WERI-Rb-1 (cell line): Measurements from ENCODE around the gene PNKD.

ENCODE experiments used
- DNase-seq: peaks from one replicate; pipeline ENCODE4 v3.0.0-alpha.2; 2020
- H3K27ac ChIP-seq: fragments of 250-450 bp; sonication (Bioruptor Pico); 2 replicates; pipeline ENCODE4 v1.5.1; 2020; ENCODE audit warnings: mild to moderate bottlenecking, moderate library complexity
- H3K27me3 ChIP-seq: fragments of 250-450 bp; sonication (Bioruptor Pico); 2 replicates; pipeline ENCODE4 v1.5.1; 2021; ENCODE audit warnings: mild to moderate bottlenecking, low read depth, moderate library complexity; ENCODE audit not compliant: insufficient read depth, severe bottlenecking
- H3K36me3 ChIP-seq: fragments of 250-450 bp; sonication (Bioruptor Pico); 2 replicates; pipeline ENCODE4 v1.5.1; 2020; ENCODE audit warnings: mild to moderate bottlenecking, moderate library complexity
- H3K4me3 ChIP-seq: 2 replicates; pipeline ENCODE4 v1.5.1; 2011; ENCODE audit warnings: low read depth, mild to moderate bottlenecking, control low read depth, low read length
- H3K9me3 ChIP-seq: fragments of 250-450 bp; sonication (Bioruptor Pico); 2 replicates; pipeline ENCODE4 v1.5.1; 2021; ENCODE audit warnings: mild to moderate bottlenecking, moderate library complexity; ENCODE audit not compliant: severe bottlenecking
- TF ChIP-seq, protein P1 (sequence below): IDR thresholded peaks from 2 replicates; pipeline ENCODE4 v1.5.1; 2011; ENCODE audit warnings: low read depth, mild to moderate bottlenecking, control low read depth, inconsistent platforms, low read length

PNKD gene

DNA sequence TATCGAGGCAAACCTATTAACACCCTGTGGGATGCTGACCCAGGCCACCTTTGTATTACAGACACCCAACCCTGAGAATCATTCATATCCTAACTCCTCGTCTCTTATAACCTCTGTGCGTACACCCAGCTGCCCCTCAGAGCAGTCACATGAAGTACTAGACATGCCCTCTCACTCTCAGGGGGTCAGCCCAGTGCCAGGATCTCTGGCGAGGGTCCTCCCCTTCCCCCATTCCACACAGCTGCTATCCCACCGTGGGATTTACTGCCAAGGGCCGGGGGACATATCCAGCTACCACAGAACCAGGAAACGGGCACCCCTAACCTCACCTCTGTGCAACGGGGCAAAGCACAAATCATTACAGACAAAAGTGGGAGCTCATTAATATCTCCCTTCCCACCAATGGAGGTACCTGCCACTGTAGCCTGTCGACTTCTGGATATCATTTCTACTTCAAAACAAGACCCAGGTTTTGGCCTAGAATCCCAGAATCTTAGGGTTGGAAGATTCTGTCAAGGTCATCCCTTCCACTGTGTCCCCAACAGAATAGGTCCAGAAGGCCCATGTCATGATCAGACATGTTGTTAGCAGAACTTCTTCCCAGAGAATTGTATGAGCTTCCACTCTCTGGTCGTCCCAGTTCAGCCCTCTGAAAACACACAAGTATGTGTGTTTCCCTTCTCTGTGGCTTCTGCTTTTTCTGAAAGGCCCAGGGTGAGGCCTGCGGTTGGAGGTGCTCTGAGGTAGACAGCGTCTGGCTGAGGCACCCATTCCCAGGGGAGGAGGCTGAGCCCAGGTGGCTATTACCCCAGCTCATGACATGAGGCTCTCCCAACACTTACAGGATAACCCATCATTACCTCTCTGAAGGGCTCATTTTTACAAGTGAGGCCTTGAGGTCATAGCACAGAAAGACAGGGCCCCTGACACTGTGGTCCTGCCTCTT, 20.3 kb downstream of the PNKD start:
- no peak overlapping the region for H3K27ac ChIP-seq
- TF ChIP-seq, protein P1, sequence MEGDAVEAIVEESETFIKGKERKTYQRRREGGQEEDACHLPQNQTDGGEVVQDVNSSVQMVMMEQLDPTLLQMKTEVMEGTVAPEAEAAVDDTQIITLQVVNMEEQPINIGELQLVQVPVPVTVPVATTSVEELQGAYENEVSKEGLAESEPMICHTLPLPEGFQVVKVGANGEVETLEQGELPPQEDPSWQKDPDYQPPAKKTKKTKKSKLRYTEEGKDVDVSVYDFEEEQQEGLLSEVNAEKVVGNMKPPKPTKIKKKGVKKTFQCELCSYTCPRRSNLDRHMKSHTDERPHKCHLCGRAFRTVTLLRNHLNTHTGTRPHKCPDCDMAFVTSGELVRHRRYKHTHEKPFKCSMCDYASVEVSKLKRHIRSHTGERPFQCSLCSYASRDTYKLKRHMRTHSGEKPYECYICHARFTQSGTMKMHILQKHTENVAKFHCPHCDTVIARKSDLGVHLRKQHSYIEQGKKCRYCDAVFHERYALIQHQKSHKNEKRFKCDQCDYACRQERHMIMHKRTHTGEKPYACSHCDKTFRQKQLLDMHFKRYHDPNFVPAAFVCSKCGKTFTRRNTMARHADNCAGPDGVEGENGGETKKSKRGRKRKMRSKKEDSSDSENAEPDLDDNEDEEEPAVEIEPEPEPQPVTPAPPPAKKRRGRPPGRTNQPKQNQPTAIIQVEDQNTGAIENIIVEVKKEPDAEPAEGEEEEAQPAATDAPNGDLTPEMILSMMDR: no peak
- DNase-seq: no peak
- H3K36me3 ChIP-seq: no peaks in the 10 kb centered on the region
- no peaks in the 10 kb centered on the region for H3K27me3 ChIP-seq
- no peak overlapping the region for H3K4me3 ChIP-seq
- H3K9me3 ChIP-seq: no peaks in the 10 kb centered on the region

DNA sequence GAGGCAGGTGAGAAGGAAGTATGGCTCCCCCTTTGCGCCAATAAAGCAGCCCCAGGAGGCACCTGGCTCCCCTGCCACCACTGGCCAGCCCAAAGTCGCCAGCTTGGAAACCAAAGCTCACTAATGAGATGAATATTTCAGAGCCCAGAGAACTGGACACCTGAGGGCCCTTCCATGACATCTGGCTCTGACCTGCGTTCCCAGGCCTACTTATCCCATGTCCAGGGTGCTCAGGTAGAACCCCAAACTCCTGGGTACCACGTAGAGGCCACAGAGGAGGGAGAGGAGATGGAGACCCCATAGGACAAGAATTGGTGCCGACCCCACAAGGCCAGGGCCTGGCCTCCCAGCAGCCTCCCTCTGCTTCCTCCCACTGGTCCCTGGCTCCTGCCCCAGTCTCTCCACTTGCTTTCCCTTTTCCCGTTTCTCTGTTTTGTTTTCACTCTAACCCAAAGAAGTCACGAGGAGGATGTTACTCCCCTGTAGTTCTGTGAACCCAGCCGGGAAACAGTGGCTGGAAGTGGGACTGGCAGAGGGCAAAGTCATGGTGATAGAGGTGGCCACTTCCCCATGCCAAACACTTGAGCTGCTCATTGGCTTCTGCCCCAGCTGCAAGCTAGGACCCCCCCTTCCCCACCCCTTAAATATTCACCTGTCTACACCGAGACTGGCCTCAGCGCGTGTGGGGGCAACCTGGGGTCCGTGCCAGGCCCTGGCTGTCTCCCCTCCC, 21.2 kb downstream of the PNKD start:
- H3K9me3 ChIP-seq: no peaks in the 10 kb centered on the region
- H3K27ac ChIP-seq: no peak overlapping the region
- no peak overlapping the region for H3K4me3 ChIP-seq
- no peaks in the 10 kb centered on the region for H3K36me3 ChIP-seq
- no peaks in the 10 kb centered on the region for H3K27me3 ChIP-seq
- TF ChIP-seq, protein P1: no peak
- DNase-seq: no peak

DNA sequence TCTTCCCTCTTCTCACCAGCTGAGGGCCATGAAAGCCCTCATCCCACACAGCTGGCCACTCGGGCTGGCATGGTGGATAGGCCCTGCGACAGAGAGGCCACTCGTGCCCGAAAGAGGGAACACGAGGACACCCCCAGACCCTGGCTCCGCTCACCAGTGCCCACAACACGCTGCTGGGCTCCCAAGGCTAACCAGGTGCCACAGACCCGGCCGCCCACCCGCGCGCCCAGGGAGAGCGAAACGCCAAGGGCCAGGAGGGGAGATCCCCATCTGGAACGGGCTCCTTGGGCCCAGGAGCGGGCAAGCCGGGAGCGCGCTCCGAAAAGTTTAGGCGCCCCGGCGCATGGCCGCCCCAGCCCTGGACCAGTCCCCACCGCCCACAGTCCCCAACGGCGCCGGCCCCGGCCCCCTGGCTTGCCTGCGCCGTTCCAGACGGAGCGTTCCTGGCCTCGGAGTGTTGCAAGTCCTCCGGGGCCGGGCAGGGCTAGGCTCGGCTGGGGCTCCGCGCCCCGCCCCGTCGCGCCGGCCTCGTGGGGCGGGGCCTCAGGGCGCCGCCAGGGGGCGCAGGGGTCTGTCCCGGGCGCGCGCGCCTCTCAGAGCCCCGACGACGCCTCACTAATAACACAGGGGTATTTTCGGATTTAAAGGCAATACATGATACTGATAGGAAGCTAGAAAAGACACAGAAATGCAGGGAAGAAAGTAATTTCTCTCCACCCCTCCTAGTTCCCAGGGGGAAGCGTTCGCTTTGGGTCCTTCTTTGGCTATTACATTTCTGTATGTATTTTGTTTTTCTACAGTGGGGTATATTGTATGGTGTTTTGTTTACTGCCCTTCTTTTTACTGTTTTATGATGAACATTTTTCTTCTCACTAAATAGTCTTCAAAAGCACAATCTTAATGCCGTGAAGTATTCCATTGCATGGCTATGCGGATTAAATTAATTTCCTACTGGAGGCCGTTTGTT, 22.0 kb downstream of the PNKD start, which contains the start of gene TMBIM1:
Gene TMBIM1 (minus strand): TSS at position 456 of the 967 bp plus-strand sequence. CDS start 10,362 bp downstream, outside the sequence.
- no peaks in the 10 kb centered on the region for H3K27me3 ChIP-seq
- no peak for DNase-seq
- H3K9me3 ChIP-seq: no peaks in the 10 kb centered on the region
- TF ChIP-seq, protein P1: no peak
- H3K36me3 ChIP-seq: no peaks in the 10 kb centered on the region
- H3K4me3 ChIP-seq: no peak within 1 kb of the TSS
- no peak within 1 kb of the TSS for H3K27ac ChIP-seq

DNA sequence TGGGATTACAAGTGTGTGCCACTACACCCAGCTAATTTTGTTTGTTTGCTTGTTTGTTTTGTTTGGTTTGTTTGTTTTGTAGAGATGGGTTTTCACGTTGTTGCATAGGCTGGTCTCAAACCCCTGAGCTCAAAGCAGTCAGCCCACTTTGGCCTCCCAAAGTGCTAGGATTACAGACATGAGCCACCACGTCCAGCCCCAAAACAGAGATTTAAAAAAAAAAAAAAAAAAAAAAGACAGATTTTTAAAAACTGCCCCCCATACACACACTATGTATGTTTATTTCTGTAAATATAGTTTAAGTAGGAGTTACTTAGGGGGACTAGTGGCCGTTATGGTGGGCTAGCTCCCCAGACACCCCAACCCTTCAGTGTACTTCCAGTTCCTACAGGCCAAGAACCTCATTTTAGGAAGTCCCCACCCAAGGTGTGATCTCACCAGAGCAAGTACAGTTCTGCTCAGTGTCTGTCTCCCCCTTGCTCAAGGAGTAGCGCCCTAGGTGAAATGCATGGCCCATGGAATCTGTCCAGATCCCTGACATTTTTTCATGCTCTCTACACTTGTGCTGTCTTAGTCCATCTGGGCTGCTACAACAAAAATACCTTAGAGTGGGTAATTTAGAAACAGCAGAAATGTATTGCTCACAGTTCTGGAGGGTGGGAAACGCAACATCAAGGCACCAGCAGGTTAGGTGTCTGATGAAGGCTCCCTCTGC, 23.6 kb downstream of the PNKD start:
- TF ChIP-seq, protein P1: no peak
- Histone ChIP-seq H3K9me3 (no peaks in the 10 kb centered on the region), H3K4me3 (no peak overlapping the region), H3K27ac (no peak overlapping the region), H3K36me3 (no peaks in the 10 kb centered on the region), H3K27me3 (no peaks in the 10 kb centered on the region)
- no peak for DNase-seq
